Globus pallidus (tissue), 1 donor: ENCODE measurements around the gene ASB1.
"Not testable (repeated sequence)": the region's sequence is repeated elsewhere in the genome, so short reads cannot be mapped to it uniquely, and the experiment has no call there.

Experiments
- DNase-seq: peaks from one replicate; pipeline ENCODE4 v3.0.0-alpha.2; 2015; ENCODE audit warnings: low spot score

Gene ASB1

GRCh38 chr2:238423561-238424312 is 3.0 kb upstream of the ASB1 start:
- no peak for DNase-seq

GRCh38 chr2:238424313-238424700 is 2.4 kb upstream of the ASB1 start:
- DNase-seq: no peak

- DNase-seq: no peak
Observed at GRCh38 chr2:238425505-238425978, 1.2 kb upstream of the ASB1 start.

- no peak for DNase-seq
Observed at GRCh38 chr2:238425979-238426567, 654 bp upstream of the ASB1 start.

GRCh38 chr2:238427435-238428162 is 872 bp downstream of the ASB1 start:
- no peak for DNase-seq

GRCh38 chr2:238428866-238429265 is 2.1 kb downstream of the ASB1 start:
- DNase-seq: no peak

GRCh38 chr2:238430781-238431180 is 4.1 kb downstream of the ASB1 start:
- DNase-seq: no peak

GRCh38 chr2:238431456-238431855 is 4.7 kb downstream of the ASB1 start:
- DNase-seq: no peak

- DNase-seq: no peak
Observed at GRCh38 chr2:238433300-238433915, 6.7 kb downstream of the ASB1 start.

- DNase-seq: no peak
Observed at GRCh38 chr2:238433941-238434845, 7.5 kb downstream of the ASB1 start.

- no peak for DNase-seq
Observed at GRCh38 chr2:238434846-238435751, 8.4 kb downstream of the ASB1 start.

- DNase-seq: no peak
Observed at GRCh38 chr2:238435752-238436096, 9.0 kb downstream of the ASB1 start.

- no peak for DNase-seq
Observed at GRCh38 chr2:238438856-238439849, 12.4 kb downstream of the ASB1 start.

GRCh38 chr2:238439917-238440316 is 13.2 kb downstream of the ASB1 start:
- no peak for DNase-seq

- DNase-seq: no peak
Observed at GRCh38 chr2:238440331-238440730, 13.6 kb downstream of the ASB1 start.

- DNase-seq: no peak
Observed at GRCh38 chr2:238440767-238441166, 14.0 kb downstream of the ASB1 start.

- no peak for DNase-seq
Observed at GRCh38 chr2:238441262-238442114, 14.8 kb downstream of the ASB1 start.

GRCh38 chr2:238442257-238442656 is 15.5 kb downstream of the ASB1 start:
- DNase-seq: not testable (repeated sequence)
